ENCODE data around the gene ARF1. TPM values are rescaled to one million over a fixed set of nuclear protein-coding genes. Genes with fewer than 3 reads are reported as not detected.

ARF1 gene
- total RNA-seq, 1 donor from 2014 or later: 213 TPM

DNA sequence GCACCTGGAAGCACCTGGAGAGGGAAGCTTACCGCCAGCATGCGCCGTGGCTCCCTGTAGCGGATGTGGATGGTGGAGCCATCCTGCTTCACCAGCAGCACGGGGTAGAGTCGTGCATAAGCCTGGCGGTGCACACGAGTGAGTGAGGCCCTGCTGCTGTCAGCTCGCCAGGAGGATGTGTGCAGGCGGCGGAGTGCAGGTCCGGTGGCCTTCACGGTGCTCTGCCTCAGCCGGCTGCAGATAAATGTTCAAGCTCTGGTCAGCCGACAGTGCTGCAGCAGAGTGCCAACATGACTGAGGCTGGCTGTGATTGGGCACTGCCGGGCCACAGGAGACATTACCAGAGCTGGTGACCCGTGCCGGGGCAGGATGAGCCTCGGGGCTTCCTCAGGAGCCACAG is 25.1 kb downstream of the ARF1 start:
- DNase-seq: no peak
- ChIA-PET POLR2A (interaction anchor here (1.2 to 2.8 kb wide), 3 partner anchors 25 to 59 kb away, joined by 3 to 20 read pairs (median 5); partner anchors contain the start of gene ARF1), CTCF (no interaction called here)
- H3K27me3 Mint-ChIP-seq: no peaks in the 10 kb centered on the region
- no peaks in the 10 kb centered on the region for H3K9me3 Mint-ChIP-seq
- peaks cover 25% of the 10 kb centered on the region for H3K36me3 Mint-ChIP-seq (ENCODE audit: low read depth)
- intact Hi-C loops (cut with micrococcal nuclease): loop anchor here (2.0 to 10.0 kb wide), 3 partner anchors 67 to 563 kb away; partner anchors contain the start of gene WNT3A
- ATAC-seq (ENCODE audit: low read depth): no peak
- peaks cover 36% of the 10 kb centered on the region for H3K4me1 Mint-ChIP-seq
- TF ChIP-seq, protein P1, sequence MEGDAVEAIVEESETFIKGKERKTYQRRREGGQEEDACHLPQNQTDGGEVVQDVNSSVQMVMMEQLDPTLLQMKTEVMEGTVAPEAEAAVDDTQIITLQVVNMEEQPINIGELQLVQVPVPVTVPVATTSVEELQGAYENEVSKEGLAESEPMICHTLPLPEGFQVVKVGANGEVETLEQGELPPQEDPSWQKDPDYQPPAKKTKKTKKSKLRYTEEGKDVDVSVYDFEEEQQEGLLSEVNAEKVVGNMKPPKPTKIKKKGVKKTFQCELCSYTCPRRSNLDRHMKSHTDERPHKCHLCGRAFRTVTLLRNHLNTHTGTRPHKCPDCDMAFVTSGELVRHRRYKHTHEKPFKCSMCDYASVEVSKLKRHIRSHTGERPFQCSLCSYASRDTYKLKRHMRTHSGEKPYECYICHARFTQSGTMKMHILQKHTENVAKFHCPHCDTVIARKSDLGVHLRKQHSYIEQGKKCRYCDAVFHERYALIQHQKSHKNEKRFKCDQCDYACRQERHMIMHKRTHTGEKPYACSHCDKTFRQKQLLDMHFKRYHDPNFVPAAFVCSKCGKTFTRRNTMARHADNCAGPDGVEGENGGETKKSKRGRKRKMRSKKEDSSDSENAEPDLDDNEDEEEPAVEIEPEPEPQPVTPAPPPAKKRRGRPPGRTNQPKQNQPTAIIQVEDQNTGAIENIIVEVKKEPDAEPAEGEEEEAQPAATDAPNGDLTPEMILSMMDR (IDR thresholded peaks at IDR 0.05): no peak
- H3K27ac Mint-ChIP-seq: no peak overlapping the region
- peak overlapping the region; percentile 92 for H3K4me3 Mint-ChIP-seq

- no peak for ATAC-seq (ENCODE audit: low read depth)
- TF ChIP-seq, protein P1 (IDR thresholded peaks at IDR 0.05): no peak
- no peaks in the 10 kb centered on the region for H3K27me3 Mint-ChIP-seq
- H3K4me3 Mint-ChIP-seq: peak overlapping the region; percentile 92
- intact Hi-C loops (cut with micrococcal nuclease): loop anchor here (2.0 to 10.0 kb wide), 3 partner anchors 67 to 563 kb away; partner anchors contain the start of gene WNT3A
- ChIA-PET POLR2A (interaction anchor here (0.6 to 2.8 kb wide), 4 partner anchors 25 to 58 kb away, joined by 3 to 20 read pairs (median 6); partner anchors contain the start of genes ARF1 and IBA57), CTCF (no interaction called here)
- H3K27ac Mint-ChIP-seq: peak overlapping the region; percentile 61
- DNase-seq: no peak
- H3K36me3 Mint-ChIP-seq (ENCODE audit: low read depth): peaks cover 23% of the 10 kb centered on the region
- no peaks in the 10 kb centered on the region for H3K9me3 Mint-ChIP-seq
- H3K4me1 Mint-ChIP-seq: peaks cover 34% of the 10 kb centered on the region
Observed at GRCh38 chr1:228108055-228108690, 25.7 kb downstream of the ARF1 start.

DNA sequence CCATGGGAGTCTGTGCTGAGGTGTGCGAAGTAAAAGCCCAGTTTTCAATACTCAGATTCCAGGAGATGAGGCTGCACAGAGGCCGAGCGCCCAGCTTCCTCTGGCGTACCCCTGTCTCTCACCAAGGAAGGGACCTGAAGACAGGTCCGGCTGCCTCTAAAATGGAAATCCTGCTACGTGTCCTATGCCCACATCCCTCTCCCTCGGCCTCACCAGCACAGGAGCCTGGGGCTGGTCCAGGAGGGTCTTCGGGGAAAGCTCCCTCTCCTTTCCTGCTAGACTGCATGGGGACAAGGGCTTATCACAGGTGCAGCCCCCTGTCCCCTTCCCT is 26.2 kb downstream of the ARF1 start:
- no peak for DNase-seq
- Mint-ChIP-seq H3K9me3 (no peaks in the 10 kb centered on the region), H3K36me3 (ENCODE audit: low read depth) (peaks cover 20% of the 10 kb centered on the region), H3K27ac (peak overlapping the region; percentile 93), H3K4me1 (peaks cover 30% of the 10 kb centered on the region), H3K27me3 (no peaks in the 10 kb centered on the region), H3K4me3 (peak overlapping the region; percentile 92)
- ATAC-seq (ENCODE audit: low read depth): no peak
- ChIA-PET POLR2A (interaction anchor here (0.6 to 2.8 kb wide), 4 partner anchors 26 to 58 kb away, joined by 3 to 20 read pairs (median 6); partner anchors contain the start of genes ARF1 and IBA57), CTCF (no interaction called here)
- intact Hi-C loops (cut with micrococcal nuclease): loop anchor here (1.0 to 10.0 kb wide), 10 partner anchors 26 to 564 kb away; partner anchors contain the start of genes ARF1, GUK1, IBA57 and RNF187
- TF ChIP-seq, protein P1 (IDR thresholded peaks at IDR 0.05): no peak

DNA sequence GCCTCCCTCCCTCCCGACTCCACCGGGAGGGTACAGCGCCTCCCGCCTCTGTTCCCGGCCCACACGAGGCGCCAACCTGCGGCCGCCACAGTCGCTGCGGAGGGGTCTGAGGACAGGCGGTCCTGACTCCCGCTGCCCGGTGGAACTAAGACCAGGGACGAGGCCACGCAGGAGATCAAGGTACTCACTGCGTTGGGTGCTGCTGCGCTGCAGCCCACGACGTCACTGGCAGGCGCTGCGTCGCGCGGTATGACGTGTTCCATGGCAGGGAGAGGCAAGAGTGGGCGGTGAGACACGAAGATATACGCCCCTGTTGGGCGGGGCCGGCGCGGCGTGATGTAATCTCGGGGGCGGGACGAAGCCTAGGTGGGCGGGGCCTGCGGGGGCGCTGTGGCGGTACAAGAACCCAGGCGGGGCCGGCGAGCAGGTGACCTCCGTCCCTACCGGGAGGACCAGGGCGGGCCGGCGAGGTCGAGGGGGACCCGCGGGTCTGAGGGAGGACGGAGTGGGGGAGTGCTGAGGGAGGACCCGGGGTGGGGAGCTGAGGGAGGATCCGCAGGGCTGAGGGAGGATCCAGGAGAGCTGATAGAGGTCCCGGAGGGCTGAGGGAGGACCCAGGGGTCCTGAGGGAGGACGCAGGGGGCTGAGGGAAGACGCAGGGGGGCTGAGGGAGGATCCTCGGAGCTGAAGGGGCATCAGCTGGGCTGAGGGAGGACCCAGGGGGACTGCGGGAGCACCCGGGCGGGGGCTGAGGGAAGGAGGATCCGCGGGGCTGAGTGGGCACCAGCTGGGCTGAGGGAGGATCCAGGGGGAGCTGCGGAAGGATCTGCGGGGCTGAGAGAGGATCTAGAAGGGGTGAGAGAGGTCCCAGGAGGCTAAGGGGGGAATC is 26.8 kb downstream of the ARF1 start, which contains the start of gene MRPL55:
Gene MRPL55 (minus strand): TSS at position 227 of the 889 bp plus-strand sequence. CDS start 1,039 bp downstream, outside the sequence.
- TF ChIP-seq, protein P1 (IDR thresholded peaks at IDR 0.05): no peak
- H3K36me3 Mint-ChIP-seq (ENCODE audit: low read depth): peaks cover 20% of the 10 kb centered on the region
- ChIA-PET POLR2A (interaction anchor here (0.6 to 2.8 kb wide), 11 partner anchors 12 to 377 kb away, joined by 3 to 47 read pairs (median 7); partner anchors contain the start of genes ARF1, GUK1, IBA57 and RNF187), CTCF (interaction anchor here (0.9 kb wide), 1 partner anchor 57 kb away, joined by 3 read pairs; no protein-coding TSS in a partner anchor)
- peaks cover 24% of the 10 kb centered on the region for H3K4me1 Mint-ChIP-seq
- H3K4me3 Mint-ChIP-seq: peak within 1 kb of the TSS; percentile 92
- DNase-seq (peak; percentile 100), ATAC-seq (ENCODE audit: low read depth) (peak; percentile 96)
- no peaks in the 10 kb centered on the region for H3K27me3 Mint-ChIP-seq
- H3K27ac Mint-ChIP-seq: peak within 1 kb of the TSS; percentile 93
- intact Hi-C loops (cut with micrococcal nuclease): loop anchor here (1.0 to 10.0 kb wide), 10 partner anchors 27 to 565 kb away; partner anchors contain the start of genes ARF1, GUK1, IBA57 and RNF187
- no peaks in the 10 kb centered on the region for H3K9me3 Mint-ChIP-seq

Data from activated B cell treated with CpG ODN at 0.5 μM for 24 hours (primary cell).